Lower leg skin (tissue), 3 donors: ENCODE measurements around the gene DAD1.

Experiments used
- POLR2A ChIP-seq, 2 donors: fragments of 450-650 bp; IDR thresholded peaks; one replicate each; pipeline ENCODE4 v1.6.1; 2016 to 2017; ENCODE audit warnings: antibody characterized with exemption in 2 of 2, mild to moderate bottlenecking in 1 of 2, moderate library complexity in 1 of 2
- TF ChIP-seq, protein P1 (sequence below), 3 donors: fragments of 450-650 bp; IDR thresholded peaks; one replicate each; pipeline ENCODE4 v1.5.1; 2016; ENCODE audit warnings: antibody characterized with exemption in 3 of 3, mild to moderate bottlenecking in 3 of 3, moderate library complexity in 2 of 3

GRCh38 chr14:22579236-22579635, 9.8 kb downstream of the DAD1 start:
- TF ChIP-seq, protein P1, sequence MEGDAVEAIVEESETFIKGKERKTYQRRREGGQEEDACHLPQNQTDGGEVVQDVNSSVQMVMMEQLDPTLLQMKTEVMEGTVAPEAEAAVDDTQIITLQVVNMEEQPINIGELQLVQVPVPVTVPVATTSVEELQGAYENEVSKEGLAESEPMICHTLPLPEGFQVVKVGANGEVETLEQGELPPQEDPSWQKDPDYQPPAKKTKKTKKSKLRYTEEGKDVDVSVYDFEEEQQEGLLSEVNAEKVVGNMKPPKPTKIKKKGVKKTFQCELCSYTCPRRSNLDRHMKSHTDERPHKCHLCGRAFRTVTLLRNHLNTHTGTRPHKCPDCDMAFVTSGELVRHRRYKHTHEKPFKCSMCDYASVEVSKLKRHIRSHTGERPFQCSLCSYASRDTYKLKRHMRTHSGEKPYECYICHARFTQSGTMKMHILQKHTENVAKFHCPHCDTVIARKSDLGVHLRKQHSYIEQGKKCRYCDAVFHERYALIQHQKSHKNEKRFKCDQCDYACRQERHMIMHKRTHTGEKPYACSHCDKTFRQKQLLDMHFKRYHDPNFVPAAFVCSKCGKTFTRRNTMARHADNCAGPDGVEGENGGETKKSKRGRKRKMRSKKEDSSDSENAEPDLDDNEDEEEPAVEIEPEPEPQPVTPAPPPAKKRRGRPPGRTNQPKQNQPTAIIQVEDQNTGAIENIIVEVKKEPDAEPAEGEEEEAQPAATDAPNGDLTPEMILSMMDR (IDR thresholded peaks at IDR 0.05) = no peak
- TF ChIP-seq POLR2A (IDR thresholded peaks at IDR 0.05) = no peak
